NCI-H345 (cell line): ENCODE results near the gene TTI1.

Source experiments
- DNase-seq: peaks from one replicate; lab custom pipeline; 2025; lab: John Stamatoyannopoulos, UW

The TTI1 gene

GRCh38 chr20:37937686-37938085 lies 95.6 kb downstream of the TTI1 start:
- no peak for DNase-seq

- DNase-seq = no peak
Observed at GRCh38 chr20:37936451-37936850, 96.8 kb downstream of the TTI1 start.

GRCh38 chr20:37936041-37936440 lies 97.2 kb downstream of the TTI1 start:
- DNase-seq = no peak

- DNase-seq = no peak
Observed at GRCh38 chr20:37935435-37935834, 97.8 kb downstream of the TTI1 start.

GRCh38 chr20:37934634-37935375 lies 98.5 kb downstream of the TTI1 start:
- no peak for DNase-seq

GRCh38 chr20:37933786-37934633 lies 99.2 kb downstream of the TTI1 start:
- no peak for DNase-seq
